ENCODE data around the gene CFAP99. TPM values are rescaled to one million over a fixed set of nuclear protein-coding genes. Genes with fewer than 3 reads are reported as not detected.

Gene CFAP99
- total RNA-seq, 1 donor from 2014 or later, result not detected

GRCh38 chr4:2372488-2373030 lies 46.2 kb upstream of the CFAP99 start:
- Histone ChIP-seq H3K27me3 (no peaks in the 10 kb centered on the region), H3K4me2 (no peak overlapping the region), H3K9ac (no peak overlapping the region), H2AFZ (replicated peaks) (no peak overlapping the region), H3K4me3 (no peak overlapping the region), H3K27ac (no peak overlapping the region), H4K20me1 (ENCODE audit: low read depth) (no peaks in the 10 kb centered on the region), H3K9me3 (ENCODE audit: low read depth) (no peaks in the 10 kb centered on the region), H3K4me1 (no peaks in the 10 kb centered on the region), H3K36me3 (no peaks in the 10 kb centered on the region), H3K79me2 (ENCODE audit: low read depth) (no peaks in the 10 kb centered on the region), H3F3A (ENCODE audit: low read depth) (no peaks in the 10 kb centered on the region)
- Mint-ChIP-seq H3K4me1 (no peaks in the 10 kb centered on the region), H3K36me3 (no peaks in the 10 kb centered on the region), H3K27me3 (ENCODE audit: insufficient read depth, low read depth) (peaks cover 7% of the 10 kb centered on the region), H3K27ac (no peak overlapping the region), H3K4me3 (no peak overlapping the region), H3K9me3 (peaks cover 23% of the 10 kb centered on the region)
- DNase-seq (ENCODE audit: low spot score), result no peak
- TF ChIP-seq EZH2 (IDR thresholded peaks at IDR 0.05) (no peak), CTCF (IDR thresholded peaks at IDR 0.05) (no peak), EZH2phosphoT487 (IDR thresholded peaks at IDR 0.05) (no peak)

GRCh38 chr4:2373532-2373931 lies 45.2 kb upstream of the CFAP99 start:
- no peak overlapping the region for H3K4me2 ChIP-seq
- H3K9me3 ChIP-seq (ENCODE audit: low read depth), result no peaks in the 10 kb centered on the region
- H4K20me1 ChIP-seq (ENCODE audit: low read depth), result no peaks in the 10 kb centered on the region
- H3K36me3 Mint-ChIP-seq, result no peaks in the 10 kb centered on the region
- H2AFZ ChIP-seq (replicated peaks), result no peak overlapping the region
- H3K27ac ChIP-seq, result no peak overlapping the region
- TF ChIP-seq CTCF (IDR thresholded peaks at IDR 0.05) (no peak), EZH2phosphoT487 (IDR thresholded peaks at IDR 0.05) (no peak), EZH2 (IDR thresholded peaks at IDR 0.05) (no peak)
- no peak overlapping the region for H3K4me3 ChIP-seq
- H3K79me2 ChIP-seq (ENCODE audit: low read depth), result no peaks in the 10 kb centered on the region
- no peak overlapping the region for H3K4me3 Mint-ChIP-seq
- H3K27ac Mint-ChIP-seq, result no peak overlapping the region
- peaks cover 23% of the 10 kb centered on the region for H3K9me3 Mint-ChIP-seq
- H3K4me1 Mint-ChIP-seq, result no peaks in the 10 kb centered on the region
- peaks cover 8% of the 10 kb centered on the region for H3K27me3 Mint-ChIP-seq (ENCODE audit: insufficient read depth, low read depth)
- H3K27me3 ChIP-seq, result no peaks in the 10 kb centered on the region
- H3K4me1 ChIP-seq, result no peaks in the 10 kb centered on the region
- H3K9ac ChIP-seq, result no peak overlapping the region
- no peaks in the 10 kb centered on the region for H3F3A ChIP-seq (ENCODE audit: low read depth)
- H3K36me3 ChIP-seq, result no peaks in the 10 kb centered on the region
- DNase-seq (ENCODE audit: low spot score), result no peak

- Mint-ChIP-seq H3K4me1 (no peaks in the 10 kb centered on the region), H3K36me3 (no peaks in the 10 kb centered on the region), H3K27me3 (ENCODE audit: insufficient read depth, low read depth) (peaks cover 8% of the 10 kb centered on the region), H3K4me3 (no peak overlapping the region), H3K9me3 (peaks cover 20% of the 10 kb centered on the region), H3K27ac (no peak overlapping the region)
- Histone ChIP-seq H3F3A (ENCODE audit: low read depth) (no peaks in the 10 kb centered on the region), H3K79me2 (ENCODE audit: low read depth) (no peaks in the 10 kb centered on the region), H2AFZ (replicated peaks) (no peak overlapping the region), H3K27me3 (no peaks in the 10 kb centered on the region), H4K20me1 (ENCODE audit: low read depth) (no peaks in the 10 kb centered on the region), H3K9me3 (ENCODE audit: low read depth) (no peaks in the 10 kb centered on the region), H3K36me3 (no peaks in the 10 kb centered on the region), H3K4me3 (no peak overlapping the region), H3K9ac (no peak overlapping the region), H3K4me2 (no peak overlapping the region), H3K4me1 (no peaks in the 10 kb centered on the region), H3K27ac (no peak overlapping the region)
- TF ChIP-seq EZH2 (IDR thresholded peaks at IDR 0.05) (no peak), CTCF (IDR thresholded peaks at IDR 0.05) (no peak), EZH2phosphoT487 (IDR thresholded peaks at IDR 0.05) (no peak)
- DNase-seq (ENCODE audit: low spot score), result no peak
Observed at GRCh38 chr4:2375427-2375826, 43.3 kb upstream of the CFAP99 start.
